D341Med (cell line): Measurements from ENCODE around the gene CFAP161.
"Not testable (repeated sequence)": the region's sequence is repeated elsewhere in the genome, so short reads cannot be mapped to it uniquely, and the experiment has no call there.

Source experiments
- DNase-seq: peaks from one replicate; pipeline ENCODE4 v3.0.0; 2012; ENCODE audit warnings: low spot score

CFAP161 gene

GRCh38 chr15:81107889-81108288 is 26.2 kb upstream of the CFAP161 start:
- no peak for DNase-seq

- DNase-seq, result no peak
These were observed 25.6 kb upstream of the CFAP161 start for GRCh38 chr15:81108427-81108826.

- no peak for DNase-seq
These were observed 23.1 kb upstream of the CFAP161 start for GRCh38 chr15:81111018-81111417.

GRCh38 chr15:81111510-81112470 is 22.3 kb upstream of the CFAP161 start:
- DNase-seq, result no peak

- no peak for DNase-seq
These were observed 20.8 kb upstream of the CFAP161 start for GRCh38 chr15:81113204-81113657.

- no peak for DNase-seq
These were observed 20.2 kb upstream of the CFAP161 start for GRCh38 chr15:81113861-81114291.

- DNase-seq, result no peak
These were observed 18.8 kb upstream of the CFAP161 start for GRCh38 chr15:81115054-81115939.

GRCh38 chr15:81117136-81117535 is 16.9 kb upstream of the CFAP161 start:
- DNase-seq, result no peak

- DNase-seq, result no peak
These were observed 16.5 kb upstream of the CFAP161 start for GRCh38 chr15:81117581-81117980.

GRCh38 chr15:81118361-81118760 is 15.7 kb upstream of the CFAP161 start:
- peak; percentile 39 for DNase-seq

GRCh38 chr15:81120069-81120468 is 14.0 kb upstream of the CFAP161 start:
- no peak for DNase-seq

GRCh38 chr15:81126892-81127291 is 7.2 kb upstream of the CFAP161 start:
- DNase-seq, result no peak

GRCh38 chr15:81141478-81141877 is 7.4 kb downstream of the CFAP161 start:
- DNase-seq, result not testable (repeated sequence)

GRCh38 chr15:81146006-81146405 is 11.9 kb downstream of the CFAP161 start:
- DNase-seq, result no peak

- DNase-seq, result no peak
These were observed 12.4 kb downstream of the CFAP161 start for GRCh38 chr15:81146466-81146865.

- DNase-seq, result no peak
These were observed 17.3 kb downstream of the CFAP161 start for GRCh38 chr15:81151389-81151788.

- DNase-seq, result no peak
These were observed 18.3 kb downstream of the CFAP161 start for GRCh38 chr15:81152339-81152738.

GRCh38 chr15:81152799-81153198 is 18.7 kb downstream of the CFAP161 start:
- DNase-seq, result no peak

- peak; percentile 53 for DNase-seq
These were observed 21.5 kb downstream of the CFAP161 start for GRCh38 chr15:81155375-81156218.

GRCh38 chr15:81156324-81156723 is 22.3 kb downstream of the CFAP161 start:
- DNase-seq, result no peak

GRCh38 chr15:81157195-81157938 is 23.3 kb downstream of the CFAP161 start:
- DNase-seq, result no peak
